Suprapubic skin (tissue), 4 donors: ENCODE measurements around the gene NFYB. TPM values are rescaled to one million over a fixed set of nuclear protein-coding genes. Genes with fewer than 3 reads are reported as not detected.

Experiments used
- DNase-seq, 2 donors: peaks; one replicate each; pipeline ENCODE4 v3.0.0-alpha.2; 2019; ENCODE audit warnings: low spot score in 2 of 2
- H3K27ac ChIP-seq: fragments of 200-600 bp; sonication (generic); one replicate; pipeline ENCODE4 v1.5.1; 2019
- H3K27me3 ChIP-seq: fragments of 200-600 bp; sonication (generic); one replicate; pipeline ENCODE4 v1.5.1; 2019
- H3K36me3 ChIP-seq: fragments of 200-600 bp; sonication (generic); one replicate; pipeline ENCODE4 v1.5.1; 2019
- H3K4me1 ChIP-seq: fragments of 200-600 bp; sonication (generic); one replicate; pipeline ENCODE4 v1.5.1; 2019
- H3K4me3 ChIP-seq: fragments of 200-600 bp; sonication (generic); one replicate; pipeline ENCODE4 v1.5.1; 2019; ENCODE audit warnings: mild to moderate bottlenecking
- H3K9me3 ChIP-seq: fragments of 200-600 bp; sonication (generic); one replicate; pipeline ENCODE4 v1.5.1; 2019
- CTCF ChIP-seq, 2 donors: fragments of 200-600 bp in 1 of 2; fragments of 450-650 bp in 1 of 2; sonication (generic) in 1 of 2; IDR thresholded peaks; one replicate each; pipeline ENCODE4 v1.5.1; 2016 to 2019; ENCODE audit warnings: antibody characterized with exemption in 2 of 2, mild to moderate bottlenecking in 1 of 2, moderate library complexity in 1 of 2
- EP300 ChIP-seq: sonication (generic); formaldehyde crosslinking; IDR thresholded peaks from one replicate; pipeline ENCODE4 v1.6.1; 2017; ENCODE audit warnings: antibody characterized with exemption
- POLR2A ChIP-seq, 2 donors: fragments of 450-650 bp; IDR thresholded peaks; one replicate each; pipeline ENCODE4 v1.6.1; 2017; ENCODE audit warnings: antibody characterized with exemption in 2 of 2, mild to moderate bottlenecking in 2 of 2, moderate library complexity in 2 of 2
- POLR2AphosphoS5 ChIP-seq, 3 donors: sonication (generic); formaldehyde crosslinking; IDR thresholded peaks; one replicate each; pipeline ENCODE4 v1.6.1; 2017; ENCODE audit warnings: antibody characterized with exemption in 3 of 3
- WGBS: methylation state at CpG from one replicate; pipeline ENCODE4 v1.1.5; 2018; 5-methylcytosine and 5-hydroxymethylcytosine counted together
- total RNA-seq, 4 donors: library from RNA; depleted of rRNA; stranded (reverse); fragments of >200 nt; gene quantifications; one replicate each; pipeline ENCODE4 v1.1.0, GENCODE V29; 2016

The NFYB gene
- total RNA-seq, 4 donors from 2014 or later: 13.7 to 27.4 (median 20.8) TPM

DNA sequence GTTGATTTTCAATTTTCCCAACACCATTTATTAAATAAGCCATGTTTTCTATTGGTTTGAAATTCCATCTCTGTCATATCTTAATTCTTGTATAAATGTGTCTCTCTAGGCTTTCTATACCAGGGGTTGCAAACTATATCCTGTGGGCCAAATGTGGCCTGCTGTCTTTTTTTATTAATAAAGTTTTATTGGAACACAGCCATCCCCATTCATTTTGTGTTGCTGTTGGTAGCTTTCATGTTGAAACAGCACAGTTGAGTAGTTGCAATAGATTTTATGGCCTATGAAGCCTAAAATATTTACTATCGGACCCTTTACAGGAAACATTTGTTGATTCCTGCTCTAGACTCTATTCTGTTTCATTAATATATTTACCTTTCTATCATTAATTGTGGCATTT is 64.3 kb downstream of the NFYB start:
- 98% methylated on average over 1 of the region's 1 CpG for WGBS
- H3K27ac ChIP-seq: no peak overlapping the region
- peaks cover 37% of the 10 kb centered on the region for H3K36me3 ChIP-seq
- no peak for DNase-seq
- no peaks in the 10 kb centered on the region for H3K27me3 ChIP-seq
- H3K9me3 ChIP-seq: no peaks in the 10 kb centered on the region
- H3K4me3 ChIP-seq: no peak overlapping the region
- H3K4me1 ChIP-seq: peaks cover under 1% of the 10 kb centered on the region
- no peak for TF ChIP-seq POLR2AphosphoS5 (IDR thresholded peaks at IDR 0.05)
- no peak for TF ChIP-seq EP300
- TF ChIP-seq CTCF (IDR thresholded peaks at IDR 0.05): no peak
- TF ChIP-seq POLR2A (IDR thresholded peaks at IDR 0.05): no peak

DNA sequence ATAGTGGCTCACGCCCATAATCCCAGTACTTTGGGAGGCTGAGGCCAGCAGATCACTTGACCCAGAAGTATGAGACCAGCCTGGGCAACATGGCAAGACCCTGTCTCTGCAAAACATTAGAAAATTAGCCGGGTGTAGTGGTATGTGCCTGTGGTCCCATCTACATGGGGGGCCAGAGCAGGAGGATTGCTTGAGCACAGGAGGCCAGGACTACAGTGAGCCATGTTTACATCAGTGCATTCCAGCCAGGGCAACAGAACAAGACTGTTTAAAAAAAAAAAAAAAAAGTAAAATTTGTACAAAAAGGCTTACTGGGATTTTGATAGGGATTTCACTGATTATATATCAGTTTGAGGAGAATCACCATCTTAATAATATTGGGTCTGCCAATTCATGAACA is 65.9 kb downstream of the NFYB start:
- Histone ChIP-seq H3K9me3 (no peaks in the 10 kb centered on the region), H3K4me1 (peaks cover 9% of the 10 kb centered on the region), H3K4me3 (no peak overlapping the region), H3K27me3 (no peaks in the 10 kb centered on the region), H3K27ac (no peak overlapping the region), H3K36me3 (peaks cover 35% of the 10 kb centered on the region)
- DNase-seq: no peak
- TF ChIP-seq CTCF (IDR thresholded peaks at IDR 0.05): no peak
- no peak for TF ChIP-seq POLR2A (IDR thresholded peaks at IDR 0.05)
- TF ChIP-seq POLR2AphosphoS5 (IDR thresholded peaks at IDR 0.05): no peak
- no peak for TF ChIP-seq EP300
- 98% methylated on average over 2 of the region's 2 CpGs for WGBS

Other genes starting within 250 kb of the NFYB start
- gene HSP90B1, start 207.8 kb downstream of the NFYB start, total RNA-seq: 100 to 1,000 TPM; 138 to 156 (median 141) TPM
- gene TDG, start 172.3 kb downstream of the NFYB start, total RNA-seq: 10 to 100 TPM; 23.4 to 42.2 (median 24.2) TPM
- 1 to 10 TPM; 1.1 to 4.5 (median 2.0) TPM for gene GLT8D2, start 88.0 kb downstream of the NFYB start, total RNA-seq
- gene HCFC2, start 73.7 kb downstream of the NFYB start, total RNA-seq: 10 to 100 TPM; 16.9 to 28.1 (median 20.0) TPM
- gene TXNRD1, start 77.6 kb upstream of the NFYB start, total RNA-seq: 10 to 100 TPM; 33.1 to 52.1 (median 39.4) TPM
- 1 to 10 TPM; 2.9 to 5.4 (median 4.0) TPM for gene EID3, start 165.5 kb upstream of the NFYB start, total RNA-seq